Keratinocyte (primary cell): ENCODE measurements around the gene KRTAP6-3.

Experiments used
- CTCF ChIP-seq, 3 experiments: IDR thresholded peaks in 1 of 3; conservative IDR thresholded peaks in 1 of 3; optimal IDR thresholded peaks in 1 of 3; 2 replicates in 2 of 3; 3 replicates in 1 of 3; pipeline versions ENCODE3 to v1.5.1; 2011; ENCODE audit warnings: low read length in 3 of 3, mild to moderate bottlenecking in 3 of 3, moderate library complexity in 2 of 3, control low read depth in 1 of 3, inconsistent platforms in 1 of 3; ENCODE audit not compliant: insufficient read depth in 2 of 3; ENCODE audit errors: extremely low read depth in 1 of 3
- EZH2 ChIP-seq: IDR thresholded peaks from one replicate; pipeline ENCODE4 v1.6.1; 2012; ENCODE audit warnings: inconsistent platforms, mild to moderate bottlenecking, low read length, moderate library complexity

- TF ChIP-seq CTCF (optimal IDR thresholded peaks at IDR 0.05 in 1 of 3, IDR thresholded peaks at IDR 0.05 in 1 of 3, conservative IDR thresholded peaks at IDR 0.05 in 1 of 3; ENCODE audit: extremely low read depth in 1 of 3, insufficient read depth in 2 of 3, low read length in 3 of 3) (no peak), EZH2 (no peak)
These were observed 39.5 kb upstream of the KRTAP6-3 start for GRCh38 chr21:30552782-30553181.
